ENCODE data around the gene SAC3D1. TPM values are rescaled to one million over a fixed set of nuclear protein-coding genes. Genes with fewer than 3 reads are reported as not detected.

Gene SAC3D1
- total RNA-seq, 4 donors from 2014 or later: 3.7 to 105 (median 12.9) TPM

DNA sequence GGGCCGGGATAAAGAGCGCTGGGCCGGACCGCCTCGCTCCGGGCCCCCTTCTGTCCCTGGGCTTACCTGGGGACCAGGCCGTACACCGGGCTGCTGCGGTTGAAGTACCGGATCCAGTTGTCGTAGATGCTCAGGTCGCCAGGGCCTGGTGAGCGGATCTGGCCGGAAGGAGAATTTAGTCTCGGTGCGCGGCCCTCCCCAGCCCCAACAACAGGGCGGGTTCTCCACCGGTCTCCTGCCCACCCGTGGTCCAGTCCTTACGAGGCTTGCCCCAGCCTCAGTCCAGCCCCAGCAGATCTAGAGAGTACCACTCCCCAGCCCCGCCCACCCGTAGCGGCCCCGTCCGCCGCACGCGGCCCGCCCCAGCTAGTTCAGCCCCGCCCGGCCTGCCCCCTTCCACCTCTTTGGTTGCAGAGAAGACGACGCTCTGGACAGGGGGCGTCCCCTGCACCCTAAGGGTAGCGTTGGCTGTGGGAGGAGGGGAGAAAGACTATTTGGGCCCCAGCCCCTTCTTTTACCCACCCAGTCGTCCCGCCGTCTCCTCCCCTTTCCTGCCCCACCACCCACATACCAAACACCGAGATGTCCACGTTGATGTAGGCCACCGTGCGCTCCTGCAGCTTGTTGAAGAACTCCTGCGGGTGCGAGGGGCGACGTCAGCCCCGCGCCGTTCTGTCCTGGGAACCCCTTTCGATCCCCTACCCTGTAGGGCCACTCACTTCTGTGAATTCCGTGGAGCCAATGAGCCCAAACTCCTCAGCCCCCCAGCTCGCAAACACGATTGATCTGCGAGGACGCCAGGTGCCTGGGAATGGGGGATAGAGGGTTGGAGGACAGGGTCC is 6.8 kb downstream of the SAC3D1 start:
- DNase-seq: no peak
- no peaks in the 10 kb centered on the region for H3K27me3 ChIP-seq
- H3K36me3 ChIP-seq: no peaks in the 10 kb centered on the region
- H3K4me3 ChIP-seq: peak overlapping the region; percentile 16 to 52 (median 30)
- WGBS, 2 donors (ENCODE audit: low coverage in 1 of 2): 36 to 60% methylated on average over 2 to 52 of the region's 56 CpGs
- intact Hi-C loops (cut with DNase I; ENCODE audit: low total_unique reads): no loop called here
- H3K4me1 ChIP-seq: peaks cover 0 to 26% (median 10%) of the 10 kb centered on the region in 4 donors
- H3K27ac ChIP-seq: peak overlapping the region; percentile 20 to 39 (median 34)
- in situ Hi-C loops (cut with MboI; ENCODE audit: low pct_ligation_motif_present in 1 of 4, low pct_unique_long_range_greater_than_20kb in 1 of 4, low sequenced_read_pairs in 3 of 4): no loop called here
- no peaks in the 10 kb centered on the region for H3K9me3 ChIP-seq
- TF ChIP-seq, protein P1, sequence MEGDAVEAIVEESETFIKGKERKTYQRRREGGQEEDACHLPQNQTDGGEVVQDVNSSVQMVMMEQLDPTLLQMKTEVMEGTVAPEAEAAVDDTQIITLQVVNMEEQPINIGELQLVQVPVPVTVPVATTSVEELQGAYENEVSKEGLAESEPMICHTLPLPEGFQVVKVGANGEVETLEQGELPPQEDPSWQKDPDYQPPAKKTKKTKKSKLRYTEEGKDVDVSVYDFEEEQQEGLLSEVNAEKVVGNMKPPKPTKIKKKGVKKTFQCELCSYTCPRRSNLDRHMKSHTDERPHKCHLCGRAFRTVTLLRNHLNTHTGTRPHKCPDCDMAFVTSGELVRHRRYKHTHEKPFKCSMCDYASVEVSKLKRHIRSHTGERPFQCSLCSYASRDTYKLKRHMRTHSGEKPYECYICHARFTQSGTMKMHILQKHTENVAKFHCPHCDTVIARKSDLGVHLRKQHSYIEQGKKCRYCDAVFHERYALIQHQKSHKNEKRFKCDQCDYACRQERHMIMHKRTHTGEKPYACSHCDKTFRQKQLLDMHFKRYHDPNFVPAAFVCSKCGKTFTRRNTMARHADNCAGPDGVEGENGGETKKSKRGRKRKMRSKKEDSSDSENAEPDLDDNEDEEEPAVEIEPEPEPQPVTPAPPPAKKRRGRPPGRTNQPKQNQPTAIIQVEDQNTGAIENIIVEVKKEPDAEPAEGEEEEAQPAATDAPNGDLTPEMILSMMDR (IDR thresholded peaks at IDR 0.05): no peak
- TF ChIP-seq EP300 (IDR thresholded peaks at IDR 0.05; ENCODE audit: low read depth): no peak
- TF ChIP-seq POLR2AphosphoS5 (IDR thresholded peaks at IDR 0.05): no peak
- no peak for TF ChIP-seq POLR2A (IDR thresholded peaks at IDR 0.05)

DNA sequence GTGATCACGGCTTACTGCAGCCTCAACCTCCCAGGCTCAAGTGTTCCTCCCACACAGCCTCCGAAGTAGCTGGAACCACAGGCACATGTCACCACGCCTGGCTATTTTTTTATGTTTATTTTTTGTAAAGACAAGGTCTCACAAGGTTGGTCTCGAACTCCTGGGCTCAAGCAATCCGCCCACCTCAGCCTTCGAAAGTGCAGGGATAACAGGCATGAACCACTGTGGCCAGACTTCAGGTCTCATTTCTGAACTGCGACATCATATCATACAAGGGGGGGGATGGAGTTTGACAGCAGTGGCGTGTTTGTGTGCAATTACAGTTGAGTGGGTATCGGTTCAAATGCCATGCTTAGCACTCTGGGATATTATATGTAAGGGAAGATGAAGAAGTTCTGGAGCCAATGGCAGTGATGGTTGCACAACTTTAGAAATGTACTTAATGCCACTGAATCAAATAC is 10.4 kb downstream of the SAC3D1 start:
- H3K27me3 ChIP-seq: no peaks in the 10 kb centered on the region
- TF ChIP-seq, protein P1 (IDR thresholded peaks at IDR 0.05): no peak
- TF ChIP-seq EP300 (IDR thresholded peaks at IDR 0.05; ENCODE audit: low read depth): no peak
- TF ChIP-seq POLR2A (IDR thresholded peaks at IDR 0.05): no peak
- no peak for TF ChIP-seq POLR2AphosphoS5 (IDR thresholded peaks at IDR 0.05)
- DNase-seq: no peak
- intact Hi-C loops (cut with DNase I; ENCODE audit: low total_unique reads): no loop called here
- WGBS, 2 donors (ENCODE audit: low coverage in 1 of 2): 52 to 76% methylated on average over 2 to 9 of the region's 9 CpGs
- no peak overlapping the region for H3K4me3 ChIP-seq
- H3K4me1 ChIP-seq: peaks cover 0 to 13% (median 6%) of the 10 kb centered on the region in 4 donors
- H3K36me3 ChIP-seq: no peaks in the 10 kb centered on the region
- no peaks in the 10 kb centered on the region for H3K9me3 ChIP-seq
- in situ Hi-C loops (cut with MboI; ENCODE audit: low pct_ligation_motif_present in 1 of 4, low pct_unique_long_range_greater_than_20kb in 1 of 4, low sequenced_read_pairs in 3 of 4): no loop called here
- H3K27ac ChIP-seq: no peak overlapping the region

DNA sequence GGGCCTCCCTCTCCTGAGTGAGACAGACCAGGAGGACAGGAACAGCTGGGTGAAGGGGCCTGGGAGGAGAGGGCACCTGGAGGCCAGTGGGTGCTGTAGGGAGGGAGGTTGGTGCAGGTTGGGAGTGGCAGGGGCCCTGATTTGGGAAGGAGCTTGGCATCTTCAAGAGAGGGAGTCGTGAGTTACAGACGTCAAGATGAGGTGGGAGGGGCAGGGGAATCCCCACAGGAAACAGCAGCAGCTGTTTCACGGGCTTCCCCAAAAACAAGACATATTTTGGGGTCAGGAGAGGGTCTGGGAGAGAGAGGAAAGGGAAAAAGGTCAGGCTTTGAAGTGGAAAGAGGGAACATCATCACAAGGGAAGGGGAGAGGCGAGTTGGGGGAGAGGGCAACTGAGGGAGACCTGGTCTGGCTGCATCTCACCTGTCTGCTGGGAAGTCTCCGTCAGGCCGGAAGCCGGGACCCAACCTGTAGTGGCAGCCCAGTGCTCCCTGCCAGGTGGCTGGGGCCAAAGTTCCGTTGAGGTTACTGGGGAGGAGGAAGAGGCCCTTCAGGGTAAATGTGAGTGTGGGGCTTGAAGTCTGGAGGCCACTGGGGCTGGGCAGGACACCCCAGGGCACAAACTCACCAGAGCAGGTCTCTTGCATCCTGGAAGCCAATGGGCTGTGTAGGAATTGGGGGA is 13.0 kb downstream of the SAC3D1 start:
- no peak for DNase-seq
- H3K9me3 ChIP-seq: no peaks in the 10 kb centered on the region
- H3K27ac ChIP-seq: no peak overlapping the region
- TF ChIP-seq POLR2AphosphoS5 (IDR thresholded peaks at IDR 0.05) (no peak), POLR2A (IDR thresholded peaks at IDR 0.05) (no peak)
- TF ChIP-seq, protein P1 (IDR thresholded peaks at IDR 0.05): no peak
- peaks cover 0 to 3% (median 0%) of the 10 kb centered on the region in 4 donors for H3K4me1 ChIP-seq
- H3K4me3 ChIP-seq: no peak overlapping the region
- no peaks in the 10 kb centered on the region for H3K27me3 ChIP-seq
- H3K36me3 ChIP-seq: no peaks in the 10 kb centered on the region
- WGBS, 2 donors (ENCODE audit: low coverage in 1 of 2): 40 to 43% methylated on average over 2 to 8 of the region's 8 CpGs
- intact Hi-C loops (cut with DNase I; ENCODE audit: low total_unique reads): no loop called here
- in situ Hi-C loops (cut with MboI; ENCODE audit: low pct_ligation_motif_present in 1 of 4, low pct_unique_long_range_greater_than_20kb in 1 of 4, low sequenced_read_pairs in 3 of 4): no loop called here

DNA sequence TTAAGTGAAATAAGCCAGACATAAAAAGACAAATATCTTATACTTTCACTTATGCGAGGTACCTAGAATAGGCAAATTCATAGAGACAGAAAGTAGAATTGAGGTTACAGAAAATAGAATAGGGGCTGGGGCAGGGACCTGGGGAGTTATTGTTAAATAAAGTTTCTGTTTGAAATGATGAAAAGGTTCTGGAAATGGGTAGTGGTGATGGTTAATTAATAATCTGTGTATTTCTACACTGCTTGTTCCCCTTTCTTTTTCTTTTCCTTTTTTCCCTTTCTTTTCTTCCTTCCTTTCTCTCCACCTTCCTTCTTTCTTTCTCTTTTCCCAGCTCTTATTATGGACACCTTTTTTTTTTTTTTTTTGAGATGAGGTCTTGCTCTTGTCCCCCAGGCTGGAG is 14.5 kb downstream of the SAC3D1 start:
- TF ChIP-seq POLR2A (IDR thresholded peaks at IDR 0.05) (no peak), POLR2AphosphoS5 (IDR thresholded peaks at IDR 0.05) (no peak), EP300 (IDR thresholded peaks at IDR 0.05; ENCODE audit: low read depth) (no peak)
- TF ChIP-seq, protein P1 (IDR thresholded peaks at IDR 0.05): no peak
- H3K9me3 ChIP-seq: no peaks in the 10 kb centered on the region
- no peaks in the 10 kb centered on the region for H3K36me3 ChIP-seq
- WGBS, 2 donors (ENCODE audit: low coverage in 1 of 2): 78 to 82% methylated on average over 1 of the region's 1 CpG
- no peaks in the 10 kb centered on the region for H3K27me3 ChIP-seq
- H3K4me3 ChIP-seq: no peak overlapping the region
- intact Hi-C loops (cut with DNase I; ENCODE audit: low total_unique reads): no loop called here
- in situ Hi-C loops (cut with MboI; ENCODE audit: low pct_ligation_motif_present in 1 of 4, low pct_unique_long_range_greater_than_20kb in 1 of 4, low sequenced_read_pairs in 3 of 4): no loop called here
- no peak for DNase-seq
- no peak overlapping the region for H3K27ac ChIP-seq
- H3K4me1 ChIP-seq: peaks cover 0 to 7% (median 0%) of the 10 kb centered on the region in 4 donors

All from transverse colon (tissue), 4 donors.